ENCODE results near the gene CMTR1.
"Not testable (repeated sequence)": the region's sequence is repeated elsewhere in the genome, so short reads cannot be mapped to it uniquely, and the experiment has no call there.

The CMTR1 gene

DNA sequence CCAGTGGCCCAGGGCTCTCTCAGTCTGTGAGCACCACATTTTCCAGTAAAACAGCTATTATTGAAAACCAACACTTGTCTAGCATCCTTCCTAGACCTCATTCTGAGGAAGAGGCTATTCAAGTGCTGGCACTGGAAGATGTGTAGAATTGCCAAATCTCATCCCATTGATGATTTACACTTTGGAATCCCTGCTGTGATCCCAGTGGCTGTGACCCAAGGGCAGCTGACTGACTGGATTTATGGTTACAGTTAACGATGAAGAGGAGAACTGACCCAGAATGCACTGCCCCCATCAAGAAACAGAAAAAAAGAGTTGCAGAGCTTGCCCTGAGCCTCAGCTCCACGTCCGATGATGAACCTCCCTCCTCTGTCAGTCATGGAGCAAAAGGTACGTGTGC, 2.4 kb downstream of the CMTR1 start:
- no peak for DNase-seq

DNA sequence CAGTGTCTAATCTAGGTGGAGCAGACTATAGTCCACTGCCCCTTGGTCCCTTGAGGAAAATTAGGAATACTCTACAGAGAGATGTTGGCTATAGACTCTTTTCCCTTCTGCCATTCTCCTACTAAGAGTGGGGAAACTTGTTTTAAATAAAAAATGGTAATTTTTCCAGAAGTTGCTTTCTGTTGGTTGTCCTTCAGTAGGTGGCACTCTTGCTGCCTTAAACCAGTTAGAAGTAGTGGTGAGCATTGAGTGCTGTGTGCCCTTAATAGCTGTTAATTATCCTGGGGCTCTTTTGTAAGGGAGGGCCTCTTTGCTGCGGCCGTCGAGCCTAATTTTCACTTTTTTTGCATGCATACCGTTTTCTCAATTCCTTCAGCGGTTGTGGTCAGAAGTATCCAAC, 2.8 kb downstream of the CMTR1 start:
- DNase-seq = no peak

DNA sequence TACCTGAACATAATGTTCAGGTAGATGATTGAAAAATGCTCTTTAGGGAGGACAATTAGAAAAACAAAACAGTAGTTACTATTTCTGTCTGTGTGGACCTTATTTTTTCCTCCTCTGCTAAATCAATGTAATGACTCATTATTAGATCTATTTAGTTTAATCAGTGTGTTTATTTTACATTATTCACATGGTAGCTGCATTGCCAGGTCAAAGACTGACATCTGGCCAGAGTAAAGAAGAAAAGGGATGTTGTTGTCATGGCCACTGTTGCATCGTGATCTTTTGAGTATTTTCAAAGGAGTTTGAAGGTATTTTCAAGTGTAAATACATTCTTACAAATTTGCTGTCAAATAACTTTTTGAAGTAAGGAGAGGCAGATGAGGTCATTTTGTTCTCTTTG, 5.9 kb downstream of the CMTR1 start:
- no peak for DNase-seq

DNA sequence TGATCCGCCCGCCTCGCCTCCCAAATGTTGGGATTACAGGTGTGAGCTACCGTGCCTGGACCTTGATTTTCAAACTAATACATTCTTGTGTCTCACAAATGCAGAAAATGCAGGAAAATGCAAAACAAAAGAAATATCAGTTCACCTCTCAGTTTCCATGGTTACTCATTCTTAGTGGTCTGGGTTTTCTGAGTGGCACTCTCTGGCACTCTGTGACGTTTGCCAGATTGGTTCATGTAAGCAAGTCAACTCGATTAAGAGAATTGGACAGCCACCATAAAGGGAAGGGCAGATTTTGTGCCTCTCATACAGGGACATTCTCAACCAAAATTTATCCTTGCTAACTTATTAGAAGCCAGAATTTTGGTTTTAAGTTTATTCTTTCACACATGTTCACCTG, 8.6 kb downstream of the CMTR1 start:
- no peak for DNase-seq

DNA sequence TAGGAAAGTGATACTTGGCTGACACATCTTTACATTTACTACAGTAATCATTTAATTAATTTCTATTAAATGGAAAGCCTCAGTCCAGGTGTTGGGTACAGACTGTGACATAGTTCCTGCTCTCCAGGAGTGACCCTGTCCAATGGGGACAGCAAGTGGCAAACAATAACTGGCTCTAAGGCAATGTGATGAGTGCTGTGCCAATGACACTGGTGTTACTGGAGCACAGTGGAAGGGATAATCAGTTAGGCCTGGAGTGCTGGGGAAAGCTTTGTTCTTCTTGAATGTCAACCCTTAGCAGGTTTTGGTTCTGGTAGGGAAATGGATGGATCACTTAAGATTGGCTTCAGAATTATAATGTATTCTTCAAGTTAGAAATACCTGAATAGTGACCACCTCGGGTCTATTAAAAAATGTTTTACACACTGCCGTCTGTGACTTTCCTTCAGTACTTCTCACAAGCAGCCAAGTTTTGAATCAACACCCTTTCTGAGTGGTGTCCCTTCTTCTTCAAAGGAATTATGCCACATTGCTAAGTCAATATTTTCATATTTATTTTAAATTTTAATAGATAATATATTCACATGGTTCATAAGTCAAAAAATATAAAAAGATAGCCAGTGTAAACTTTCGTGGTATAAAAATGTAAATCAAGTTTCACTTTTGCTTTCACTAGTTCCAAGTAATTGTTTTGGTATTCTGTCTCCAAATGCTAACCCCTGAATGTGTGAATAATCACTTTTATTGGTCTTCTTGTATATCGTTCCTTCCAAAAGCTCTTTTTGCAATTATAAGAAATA, 9.6 kb downstream of the CMTR1 start:
- no peak for DNase-seq

DNA sequence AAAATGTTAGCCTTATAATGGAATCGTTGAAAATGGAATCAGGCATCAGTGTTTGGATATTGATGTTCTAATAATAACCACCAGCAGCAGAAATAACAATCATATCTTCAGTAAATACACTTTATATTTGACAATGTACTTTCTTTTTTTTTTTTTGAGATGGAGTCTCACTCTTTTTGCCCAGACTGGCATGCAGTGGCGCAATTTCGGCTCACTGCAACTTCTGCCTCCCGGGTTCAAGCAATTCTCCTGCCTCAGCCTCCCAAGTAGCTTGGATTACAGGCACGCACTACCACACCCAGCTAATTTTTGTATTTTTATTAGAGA, 10.2 kb downstream of the CMTR1 start:
- not testable (repeated sequence) for DNase-seq

DNA sequence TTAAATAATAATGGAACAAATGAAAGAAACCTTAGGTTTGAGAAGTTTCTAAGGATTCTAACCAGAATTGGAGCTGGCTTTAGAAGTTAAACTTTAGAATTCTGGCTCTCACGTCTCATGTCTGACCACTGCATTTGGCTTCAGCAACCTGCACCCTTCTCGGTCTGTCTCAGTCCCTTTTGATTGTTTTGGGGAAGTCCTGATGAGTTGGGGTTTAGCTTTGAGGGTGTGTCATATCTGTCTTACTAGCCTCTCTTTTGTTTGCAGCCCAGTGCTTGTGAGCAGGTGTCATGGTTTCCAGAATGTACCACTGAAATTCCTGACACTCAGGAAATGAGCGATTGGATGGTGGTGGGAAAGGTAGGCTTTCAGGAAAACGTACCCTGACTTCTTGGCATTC, 17.0 kb downstream of the CMTR1 start:
- no peak for DNase-seq

DNA sequence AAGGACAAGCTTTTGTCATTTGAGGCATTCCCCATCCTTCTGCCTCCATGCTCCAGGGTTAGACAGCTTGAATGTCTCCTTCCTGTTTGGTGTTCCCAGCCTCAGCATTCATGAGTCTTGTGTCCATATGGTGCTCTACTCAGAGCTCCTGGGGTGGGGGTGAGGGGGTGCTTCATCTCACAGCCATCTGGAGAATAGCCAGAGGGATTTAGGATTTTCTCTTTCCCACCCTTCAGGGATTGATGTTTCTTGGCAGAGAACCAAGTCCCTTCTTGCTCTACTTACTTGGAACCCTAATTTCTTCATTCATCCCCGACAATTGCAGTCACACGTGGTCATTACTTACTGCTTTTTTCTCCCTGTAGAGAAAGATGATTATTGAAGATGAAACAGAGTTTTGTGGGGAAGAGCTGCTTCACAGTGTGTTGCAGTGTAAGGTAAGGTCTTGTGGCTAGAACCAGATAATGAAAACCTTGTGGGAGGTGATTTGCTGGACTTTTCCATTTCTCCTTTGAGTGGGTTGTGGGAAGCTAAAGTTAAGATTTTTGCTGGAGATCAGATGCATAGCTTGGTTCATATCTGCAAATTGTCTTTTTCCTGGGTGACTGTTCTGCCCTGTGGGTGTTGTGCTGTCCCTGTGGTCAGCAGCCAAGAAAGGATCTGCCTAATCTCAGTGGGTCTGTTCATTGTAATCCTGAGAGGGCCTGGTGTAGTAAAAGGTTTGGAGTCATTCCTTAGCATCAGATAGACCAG, 18.6 kb downstream of the CMTR1 start:
- no peak for DNase-seq

DNA sequence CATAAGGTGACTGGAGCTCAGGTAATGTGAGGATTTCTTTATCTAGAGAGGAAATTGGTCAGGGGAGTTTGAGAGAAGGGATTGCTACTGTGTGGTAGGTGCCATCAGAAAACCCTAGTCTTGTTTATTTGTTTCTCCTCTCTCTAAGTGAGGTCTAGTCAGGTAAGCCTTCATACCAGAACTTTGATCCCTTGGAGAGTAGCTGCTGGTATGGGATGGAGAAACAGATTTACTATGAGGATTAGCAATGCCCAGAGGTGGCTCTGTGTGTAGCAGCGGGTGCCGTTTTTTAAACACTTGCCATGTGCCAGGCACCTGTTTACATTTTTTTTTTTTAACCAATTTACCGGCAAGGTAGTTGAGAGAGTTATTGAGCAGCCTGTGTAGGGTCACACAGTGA, 19.5 kb downstream of the CMTR1 start:
- no peak for DNase-seq

DNA sequence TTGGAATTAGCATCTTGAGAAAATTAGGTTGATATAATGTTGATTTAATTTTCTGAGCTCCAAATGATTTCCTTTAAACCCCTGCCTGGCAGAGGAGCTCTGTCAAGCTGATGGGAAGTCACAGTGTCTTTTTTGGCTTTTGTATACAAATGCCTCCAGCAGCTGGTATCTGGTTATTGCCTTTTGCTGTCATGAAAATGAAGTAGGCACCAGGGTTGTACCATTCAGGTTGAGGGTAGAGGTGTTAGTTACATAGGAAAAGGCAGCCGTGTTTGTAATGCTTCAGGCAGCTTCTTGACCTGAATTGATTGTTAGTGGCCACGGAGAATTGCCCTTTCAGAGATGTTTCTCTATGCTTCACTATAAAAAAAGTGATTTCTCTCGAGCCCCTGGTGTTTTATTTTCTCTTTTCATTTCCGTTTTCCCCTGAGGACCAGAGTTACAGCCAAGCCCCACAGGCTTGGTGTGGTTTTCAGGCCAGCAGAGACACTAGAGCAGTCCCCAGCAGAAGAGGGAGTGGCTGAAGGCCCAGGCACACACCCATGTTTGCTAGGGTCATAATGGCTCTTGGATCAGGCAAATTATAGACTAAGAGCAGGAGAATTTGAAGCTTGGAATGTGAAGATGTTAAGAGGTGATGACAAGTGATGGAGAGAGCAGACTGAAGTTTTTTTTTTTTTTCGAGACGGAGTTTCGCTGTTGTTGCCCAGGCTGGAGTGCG, 21.6 kb downstream of the CMTR1 start:
- DNase-seq = no peak

DNA sequence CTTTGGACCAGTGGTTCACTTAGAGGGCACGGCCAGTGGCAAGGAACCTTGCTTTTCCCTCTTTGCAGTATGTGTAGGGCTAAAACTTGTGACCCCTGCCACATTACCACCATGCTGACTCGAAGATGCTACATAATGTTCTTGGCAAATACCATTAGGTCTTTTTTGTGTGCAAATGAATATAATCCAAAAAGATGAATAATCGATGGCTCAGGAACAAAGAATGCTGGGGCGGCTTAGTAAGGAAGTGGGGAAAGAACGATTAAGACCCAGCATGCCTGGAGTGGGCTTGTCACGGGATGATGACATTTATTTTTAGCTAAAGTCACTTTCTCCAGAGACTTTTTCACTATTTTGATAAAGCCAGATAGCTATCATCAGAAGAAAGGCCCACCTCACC, 23.1 kb downstream of the CMTR1 start:
- DNase-seq = no peak

DNA sequence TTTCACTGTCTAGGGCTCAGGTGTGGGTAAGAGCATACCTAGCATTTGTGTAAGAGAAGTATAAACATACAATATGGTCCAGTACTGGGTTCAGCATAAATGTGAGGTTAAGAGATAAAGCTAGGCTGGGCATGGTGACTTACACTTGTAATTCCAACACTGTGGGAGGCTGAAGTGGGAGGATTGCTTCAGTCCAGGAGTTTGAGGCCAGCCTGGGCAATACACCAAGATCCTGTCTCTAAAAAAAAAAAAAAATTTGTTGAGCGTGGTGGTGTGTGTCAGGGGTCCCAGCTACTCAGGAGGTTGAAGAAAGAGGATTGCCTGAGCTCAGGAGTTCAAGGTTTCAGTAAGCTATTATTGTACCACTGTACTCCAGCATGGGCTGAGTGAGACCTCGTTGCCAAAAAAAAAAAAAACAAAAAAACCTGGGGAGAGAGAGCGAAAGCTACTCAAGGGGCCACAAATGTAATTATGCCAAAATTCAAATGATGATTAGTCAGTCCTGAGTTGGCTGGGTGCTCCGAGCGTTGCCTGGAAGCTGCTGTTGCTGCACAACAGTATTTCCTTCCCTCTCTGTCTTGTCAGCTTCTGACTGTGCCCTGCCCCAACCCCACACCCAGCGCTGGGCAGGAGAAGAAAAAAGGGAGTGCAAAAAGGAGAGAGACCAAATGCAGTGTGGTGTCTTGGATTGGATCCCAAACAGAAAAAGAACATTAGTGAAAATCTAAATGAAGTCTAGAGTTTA, 24.0 kb downstream of the CMTR1 start:
- DNase-seq = no peak

DNA sequence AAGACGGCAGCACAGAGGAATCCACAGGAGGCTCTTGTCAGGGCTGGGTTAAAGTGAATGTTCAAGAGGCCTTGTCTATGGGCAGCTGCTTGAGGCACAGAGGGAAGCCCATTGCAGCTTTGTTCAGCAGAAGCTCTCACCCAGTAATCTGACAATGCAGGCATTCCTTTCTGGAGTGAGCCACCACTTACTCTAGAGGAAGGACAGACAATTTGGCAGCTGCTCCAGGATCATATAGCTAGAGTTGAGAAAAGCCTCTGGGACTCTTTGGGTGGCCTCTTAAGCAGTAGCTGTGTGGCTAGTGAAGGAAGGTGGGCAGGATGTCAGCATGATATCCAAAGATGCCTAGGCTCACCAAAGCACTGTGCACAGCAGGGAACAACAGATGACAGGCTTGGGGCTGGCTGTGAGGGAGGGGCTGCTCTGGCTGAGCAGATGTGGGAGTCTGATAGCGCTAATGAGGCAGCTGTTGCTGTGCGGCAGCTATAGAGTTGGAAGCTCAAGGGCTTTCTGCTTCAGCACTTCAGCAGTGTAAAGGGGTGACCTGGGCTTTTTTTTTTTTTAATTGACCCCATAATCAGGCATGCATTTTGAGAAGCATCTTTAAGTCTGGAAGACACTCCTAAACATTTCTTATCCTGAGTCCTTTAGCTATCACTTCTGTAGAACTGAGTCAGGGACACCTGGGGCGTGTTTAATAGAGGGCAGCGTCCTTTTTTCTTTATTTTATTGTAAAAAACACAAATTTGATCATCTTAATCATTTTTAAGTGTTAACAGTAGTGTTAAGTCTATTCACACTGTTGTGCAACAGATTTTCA, 27.2 kb downstream of the CMTR1 start:
- DNase-seq = no peak

DNA sequence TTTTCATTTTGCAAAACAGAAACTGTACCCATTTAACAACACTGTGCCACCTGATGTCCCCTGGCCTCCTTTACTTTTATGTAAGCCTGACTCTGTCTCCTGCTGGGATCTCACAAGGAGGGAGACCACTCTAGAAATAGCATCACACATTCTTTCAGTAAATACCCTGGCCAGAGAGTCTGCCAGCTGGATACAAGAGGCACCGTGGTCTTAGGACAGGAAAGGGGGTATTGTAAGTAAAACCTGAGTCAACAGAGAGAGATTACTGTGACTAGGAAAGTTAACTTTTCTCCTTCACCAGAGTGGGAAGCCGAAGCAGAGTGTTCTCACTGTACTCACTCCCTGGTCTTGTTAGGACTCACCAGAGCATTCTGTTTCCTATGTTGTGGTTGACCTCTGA, 27.8 kb downstream of the CMTR1 start:
- DNase-seq = no peak

DNA sequence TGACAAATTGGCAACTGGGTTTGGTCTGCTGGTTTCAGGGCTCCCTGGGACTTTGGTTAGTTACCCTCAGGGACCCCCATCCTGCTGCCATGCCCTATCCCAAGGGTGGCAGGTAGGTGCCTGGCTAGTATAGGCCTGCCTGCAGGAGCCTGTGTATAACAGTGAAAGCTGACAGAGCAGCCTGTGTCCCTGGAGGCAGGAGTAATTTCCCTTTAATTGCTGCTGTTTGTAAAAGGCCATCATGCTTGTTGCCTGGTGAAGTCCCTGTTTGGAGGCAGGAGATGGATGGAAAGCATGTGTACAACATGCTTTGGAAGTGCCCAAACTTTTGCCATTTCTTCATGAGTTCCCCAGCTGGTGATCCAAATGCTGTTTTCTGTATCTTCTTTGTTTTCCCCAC, 30.1 kb downstream of the CMTR1 start:
- DNase-seq = no peak

DNA sequence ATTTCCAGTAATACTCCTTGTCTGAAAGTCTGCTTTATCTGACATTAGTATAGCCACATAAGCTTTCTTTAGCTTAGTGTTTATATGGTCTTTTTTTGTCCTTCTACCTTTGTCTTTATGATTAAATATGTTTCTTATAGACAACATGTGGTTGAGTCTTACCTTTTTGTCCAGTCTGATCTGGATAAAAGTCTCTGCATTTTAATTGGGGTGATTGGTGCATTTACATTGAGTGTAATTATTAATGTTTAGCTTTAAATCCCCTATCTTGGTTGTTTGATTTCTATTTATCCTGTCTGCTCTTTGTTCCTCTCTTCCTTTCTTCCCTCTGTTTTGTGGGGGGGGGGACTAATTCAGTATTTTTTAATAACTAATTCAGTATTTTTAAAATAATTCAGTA, 34.7 kb downstream of the CMTR1 start:
- no peak for DNase-seq

DNA sequence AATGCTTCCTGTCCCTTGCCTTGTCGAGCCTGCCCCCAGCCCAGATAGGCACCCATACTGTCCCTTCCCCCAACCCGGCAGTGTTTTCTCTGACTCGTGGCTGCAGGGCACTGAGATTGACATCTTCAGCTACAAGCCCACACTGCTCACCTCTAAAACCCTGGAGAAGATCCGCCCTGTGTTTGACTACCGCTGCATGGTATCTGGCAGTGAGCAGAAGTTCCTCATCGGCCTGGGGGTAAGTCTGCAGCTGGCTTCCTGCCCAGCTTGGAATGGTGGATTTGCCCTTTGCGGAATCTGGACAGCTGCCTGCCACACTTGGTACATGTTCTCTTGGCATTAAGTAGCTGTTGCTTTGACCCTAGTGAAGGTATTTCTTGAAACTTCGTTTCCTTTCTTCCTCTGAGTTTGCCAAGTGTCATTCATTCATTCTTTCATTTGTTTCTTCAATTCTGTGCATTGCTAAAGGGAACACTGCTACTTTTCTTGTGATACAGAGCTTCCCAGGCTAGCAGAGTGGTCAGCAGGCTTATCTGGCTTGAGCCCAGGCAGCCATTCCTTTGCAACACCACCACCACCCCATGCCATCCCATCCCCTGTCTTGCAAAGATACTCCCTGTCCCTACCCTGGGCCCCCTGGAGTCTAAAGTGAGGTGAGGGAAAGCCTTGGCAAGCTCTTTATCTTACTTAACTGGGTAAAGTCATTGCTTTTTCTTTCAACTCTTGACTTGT, 40.5 kb downstream of the CMTR1 start:
- DNase-seq = no peak

DNA sequence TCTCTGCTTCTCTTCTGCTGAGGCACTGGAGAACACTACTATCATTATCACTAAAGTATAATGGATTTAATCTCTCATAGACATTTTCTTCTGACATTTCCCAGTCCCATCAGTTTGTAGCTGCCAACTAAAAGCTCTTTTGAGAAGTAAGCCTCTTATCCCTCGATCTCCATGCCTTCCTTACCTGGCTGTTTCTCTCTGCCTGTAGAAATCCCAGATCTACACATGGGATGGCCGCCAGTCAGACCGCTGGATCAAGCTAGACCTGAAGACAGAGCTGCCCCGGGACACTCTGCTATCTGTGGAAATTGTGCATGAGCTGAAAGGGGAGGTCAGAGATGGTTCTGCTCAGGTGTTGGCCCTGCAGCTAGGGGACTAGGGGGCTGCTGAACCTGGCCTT, 41.3 kb downstream of the CMTR1 start:
- no peak for DNase-seq

DNA sequence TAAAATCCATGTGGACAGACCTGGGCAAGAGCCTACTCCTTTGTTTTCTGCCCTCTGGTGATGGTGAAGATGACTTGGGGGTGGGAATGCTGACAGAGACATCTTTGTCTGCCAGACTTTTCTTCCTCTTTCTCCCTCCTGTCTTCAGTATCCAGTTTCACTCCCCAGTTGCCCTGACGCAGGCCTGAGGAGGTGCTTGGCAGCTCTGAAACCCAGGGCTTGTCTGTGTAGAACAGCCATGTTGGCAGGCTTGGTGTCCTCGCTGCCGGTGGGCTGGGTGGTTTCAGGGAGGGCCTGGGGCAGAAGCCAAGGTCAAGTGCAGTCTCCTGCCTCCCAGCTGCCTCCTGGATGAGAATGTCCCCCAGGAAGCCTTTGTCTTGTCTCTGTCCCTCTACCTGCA, 44.2 kb downstream of the CMTR1 start:
- no peak for DNase-seq

DNA sequence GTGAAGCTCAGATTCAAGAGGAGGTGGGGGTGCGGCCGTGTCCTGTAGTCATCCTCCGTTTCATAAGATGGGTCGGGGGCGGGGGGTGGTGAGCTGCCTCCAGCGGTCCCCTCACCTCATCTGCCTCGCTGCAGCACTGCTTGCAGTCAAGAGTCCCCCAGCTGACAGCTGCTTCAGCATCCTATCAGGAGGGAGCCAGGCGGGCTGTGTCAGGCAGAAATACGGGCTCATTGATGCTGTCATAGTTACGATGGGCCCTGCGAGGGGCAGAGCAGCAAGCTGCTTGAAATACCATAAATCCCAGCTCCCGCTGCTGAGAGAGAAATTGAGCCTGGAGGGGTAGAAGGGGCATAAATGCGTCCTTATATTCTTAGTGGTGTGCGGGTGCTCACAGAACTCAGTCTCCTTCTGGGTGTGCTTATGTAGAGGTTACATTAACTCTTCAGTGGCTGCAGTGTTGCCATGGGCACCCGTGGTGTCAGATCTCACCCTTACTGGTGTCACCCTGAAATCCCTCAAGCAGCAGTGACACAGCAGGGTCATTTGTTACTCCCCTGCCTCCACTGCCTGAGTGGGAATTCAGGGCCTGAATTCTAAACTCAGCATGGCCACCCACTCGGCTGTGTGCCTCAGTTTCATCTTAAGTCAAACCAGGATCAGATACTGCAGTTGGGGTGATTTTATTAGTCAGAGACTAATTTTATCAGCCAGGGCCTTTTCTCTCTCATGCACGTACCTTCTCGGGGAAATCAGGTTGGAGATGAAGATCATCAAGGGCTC, 44.8 kb downstream of the CMTR1 start:
- DNase-seq = no peak

DNA sequence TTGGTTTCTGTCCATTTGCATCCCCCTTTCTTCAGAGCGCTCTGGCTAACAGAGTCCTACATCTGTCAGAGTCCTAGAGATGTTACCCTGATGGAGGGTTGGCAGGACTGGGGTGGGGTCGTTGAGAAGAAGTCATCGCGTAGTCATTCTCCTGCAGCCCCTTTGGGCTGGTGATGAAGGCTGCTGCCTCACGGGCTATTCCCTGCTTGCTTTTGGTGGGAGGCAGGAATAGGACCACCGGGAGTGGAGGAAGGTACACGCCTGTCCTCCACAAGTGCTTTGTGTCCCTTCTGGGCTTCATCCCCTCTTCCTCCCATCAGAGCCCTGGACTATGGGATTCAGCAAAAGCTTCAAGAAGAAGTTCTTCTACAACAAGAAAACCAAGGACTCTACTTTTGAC, 45.8 kb downstream of the CMTR1 start:
- DNase-seq = no peak
